Activated CD4-positive, alpha-beta T cell treated with anti-CD3 and anti-CD28 coated beads, Interleukin-2, Interleukin-4, amounts not matched to agents 100 ng/mL and 50 ng/mL, durations not matched to agents 16 hours and 8 hours (primary cell): Measurements from ENCODE around the gene DAZAP2.
"Not testable (repeated sequence)": the region's sequence is repeated elsewhere in the genome, so short reads cannot be mapped to it uniquely, and the experiment has no call there.

Experiments
- DNase-seq: peaks from one replicate; pipeline ENCODE4 v3.0.0-alpha.2; 2020; ENCODE audit warnings: low spot score

Gene DAZAP2

GRCh38 chr12:51247523-51248206, 9.0 kb downstream of the DAZAP2 start:
- no peak for DNase-seq

- no peak for DNase-seq
Observed at GRCh38 chr12:51253276-51253675, 14.7 kb downstream of the DAZAP2 start.

GRCh38 chr12:51254536-51254935, 15.9 kb downstream of the DAZAP2 start:
- no peak for DNase-seq

- not testable (repeated sequence) for DNase-seq
Observed at GRCh38 chr12:51259600-51259999, 21.0 kb downstream of the DAZAP2 start.

GRCh38 chr12:51262758-51263177, 24.1 kb downstream of the DAZAP2 start:
- no peak for DNase-seq

GRCh38 chr12:51263341-51263740, 24.7 kb downstream of the DAZAP2 start:
- DNase-seq, result no peak

- DNase-seq, result no peak
Observed at GRCh38 chr12:51264297-51264696, 25.7 kb downstream of the DAZAP2 start.

GRCh38 chr12:51265024-51265423, 26.4 kb downstream of the DAZAP2 start:
- DNase-seq, result peak; percentile 32

- DNase-seq, result peak; percentile 31
Observed at GRCh38 chr12:51269174-51270066, 30.8 kb downstream of the DAZAP2 start.

GRCh38 chr12:51270067-51270950, 31.7 kb downstream of the DAZAP2 start, which contains the start of gene SMAGP:
SMAGP (minus strand) TSS chr12:51270415; CDS start chr12:51269278, 1,137 bp downstream.
- DNase-seq, result peak; percentile 20

- no peak for DNase-seq
Observed at GRCh38 chr12:51270951-51271518, 32.4 kb downstream of the DAZAP2 start.

GRCh38 chr12:51272810-51273209, 34.2 kb downstream of the DAZAP2 start:
- DNase-seq, result not testable (repeated sequence)

- no peak for DNase-seq
Observed at GRCh38 chr12:51275088-51275487, 36.5 kb downstream of the DAZAP2 start.

GRCh38 chr12:51281202-51281924, 42.7 kb downstream of the DAZAP2 start:
- no peak for DNase-seq

GRCh38 chr12:51285843-51286242, 47.2 kb downstream of the DAZAP2 start:
- no peak for DNase-seq

- DNase-seq, result not testable (repeated sequence)
Observed at GRCh38 chr12:51291603-51292513, 53.2 kb downstream of the DAZAP2 start.
